HG02840 (cell line): ENCODE measurements around the gene VEZT.
"Not testable (repeated sequence)": the region's sequence is repeated elsewhere in the genome, so short reads cannot be mapped to it uniquely, and the experiment has no call there.

ENCODE experiments used
- ATAC-seq: cut with Tn5 transposase; IDR thresholded peaks from one replicate; pipeline ENCODE4 v1.9.1; 2021; ENCODE audit warnings: mild to moderate bottlenecking, moderate library complexity, moderate number of reproducible peaks; ENCODE audit not compliant: unreplicated experiment, low FRiP score

The VEZT gene

GRCh38 chr12:95217377-95218149, at the start of gene VEZT, which contains the start of gene FGD6:
VEZT (plus strand) TSS chr12:95217807; CDS start chr12:95217851, 44 bp downstream.
FGD6 (minus strand) TSS chr12:95217467; CDS start chr12:95217240, 227 bp downstream.
- peak; percentile 91 for ATAC-seq

- no peak for ATAC-seq
These were observed 48.9 kb upstream of the VEZT start for GRCh38 chr12:95168746-95169145.

- ATAC-seq = no peak
These were observed 48.2 kb upstream of the VEZT start for GRCh38 chr12:95169368-95169767.

GRCh38 chr12:95173392-95174251, 44.0 kb upstream of the VEZT start:
- ATAC-seq = no peak

GRCh38 chr12:95177201-95177768, 40.3 kb upstream of the VEZT start:
- no peak for ATAC-seq

DNA sequence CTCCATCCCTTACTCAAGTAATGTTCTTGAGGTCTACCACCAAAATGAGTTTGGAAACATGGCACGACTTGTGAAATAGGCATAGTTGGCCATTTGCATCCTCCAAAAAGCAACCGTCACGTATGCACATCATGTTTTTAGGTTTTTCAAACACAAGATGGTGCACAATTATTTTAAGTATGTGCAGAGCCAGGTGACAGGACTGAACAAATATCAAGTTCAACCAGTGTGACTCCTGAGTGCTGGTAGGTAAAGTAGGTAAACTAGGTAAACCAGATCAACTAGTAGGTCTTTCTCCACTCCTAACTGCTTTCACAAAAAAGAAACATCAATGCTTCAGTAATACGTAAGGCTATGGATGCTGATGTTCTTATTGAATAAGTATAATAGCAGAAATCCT, 39.5 kb upstream of the VEZT start:
- no peak for ATAC-seq

- no peak for ATAC-seq
These were observed 38.6 kb upstream of the VEZT start for GRCh38 chr12:95179011-95179410.

- ATAC-seq = no peak
These were observed 36.5 kb upstream of the VEZT start for GRCh38 chr12:95181103-95181502.

DNA sequence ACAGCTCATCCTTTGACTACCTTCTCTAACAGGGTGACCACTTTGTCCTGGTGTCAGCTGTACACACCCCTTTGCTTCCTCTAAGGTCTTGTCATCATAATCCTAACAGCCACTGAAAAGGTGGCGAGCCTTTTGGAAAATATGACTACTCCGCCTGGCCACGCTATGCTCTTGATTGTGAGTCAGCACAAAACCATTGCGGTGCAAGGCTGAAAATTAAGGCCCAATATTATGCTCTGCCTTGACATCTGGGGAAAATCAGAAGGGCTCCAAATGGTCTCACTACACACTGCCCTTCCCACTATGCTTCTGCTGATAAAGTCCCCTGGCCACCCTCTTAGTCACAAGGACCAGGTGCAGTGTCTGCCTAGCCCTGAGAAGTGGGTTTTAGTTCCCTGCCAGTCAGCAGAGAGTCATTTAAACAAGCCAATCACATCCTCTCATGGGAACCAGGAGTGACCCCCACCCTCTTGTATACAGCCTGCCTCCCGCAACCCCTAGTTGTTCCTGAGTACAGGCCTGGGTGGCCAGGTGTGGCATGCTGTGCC, 34.7 kb upstream of the VEZT start:
- ATAC-seq = no peak

- ATAC-seq = no peak
These were observed 33.5 kb upstream of the VEZT start for GRCh38 chr12:95184121-95184520.

DNA sequence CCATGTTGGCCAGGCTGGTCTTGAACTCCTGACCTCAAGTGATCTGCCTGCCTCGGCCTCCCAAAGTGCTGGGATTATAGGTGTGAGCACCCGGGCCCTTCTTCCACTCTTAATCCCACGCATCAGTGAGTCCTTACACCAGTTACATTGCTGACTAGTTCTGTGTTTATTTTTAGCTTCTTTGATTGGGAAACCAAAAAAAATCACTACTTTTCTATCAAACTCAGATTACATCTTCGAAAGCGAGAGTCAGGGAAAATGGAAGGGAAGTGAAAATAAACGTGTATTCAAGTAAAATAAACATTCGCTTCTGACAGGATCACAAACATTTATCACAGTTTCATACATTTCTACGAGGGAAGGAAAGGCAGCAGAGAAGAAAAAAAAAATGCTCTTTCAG, 32.5 kb upstream of the VEZT start:
- no peak for ATAC-seq

GRCh38 chr12:95185854-95186253, 31.8 kb upstream of the VEZT start:
- ATAC-seq = no peak

GRCh38 chr12:95187865-95188415, 29.7 kb upstream of the VEZT start:
- no peak for ATAC-seq

- no peak for ATAC-seq
These were observed 26.4 kb upstream of the VEZT start for GRCh38 chr12:95191060-95191696.

DNA sequence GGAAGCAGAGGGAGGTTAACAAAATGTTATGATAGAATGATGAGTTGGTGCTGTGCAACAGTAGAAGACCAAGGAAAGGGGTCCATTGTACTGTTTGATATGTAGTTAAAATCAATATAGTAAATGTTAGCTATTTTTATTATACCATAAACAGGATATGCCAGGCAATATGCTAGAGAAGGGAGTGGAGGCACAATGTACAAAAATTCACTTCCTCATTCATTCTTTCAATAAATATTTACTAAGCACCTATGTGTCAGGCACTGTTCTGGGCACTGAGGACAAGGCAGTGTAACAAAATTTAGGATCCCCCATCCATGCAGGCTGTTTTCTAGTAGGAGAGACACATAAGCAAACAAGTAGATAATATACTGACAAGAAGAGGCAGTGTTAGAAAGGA, 25.3 kb upstream of the VEZT start:
- ATAC-seq = no peak

GRCh38 chr12:95193139-95193538, 24.5 kb upstream of the VEZT start:
- no peak for ATAC-seq

- no peak for ATAC-seq
These were observed 22.5 kb upstream of the VEZT start for GRCh38 chr12:95195122-95195521.

GRCh38 chr12:95196875-95197569, 20.6 kb upstream of the VEZT start:
- not testable (repeated sequence) for ATAC-seq

GRCh38 chr12:95197636-95198035, 20.0 kb upstream of the VEZT start:
- no peak for ATAC-seq

- no peak for ATAC-seq
These were observed 18.7 kb upstream of the VEZT start for GRCh38 chr12:95198914-95199313.
